ENCODE data around the gene NPFF.

DNA sequence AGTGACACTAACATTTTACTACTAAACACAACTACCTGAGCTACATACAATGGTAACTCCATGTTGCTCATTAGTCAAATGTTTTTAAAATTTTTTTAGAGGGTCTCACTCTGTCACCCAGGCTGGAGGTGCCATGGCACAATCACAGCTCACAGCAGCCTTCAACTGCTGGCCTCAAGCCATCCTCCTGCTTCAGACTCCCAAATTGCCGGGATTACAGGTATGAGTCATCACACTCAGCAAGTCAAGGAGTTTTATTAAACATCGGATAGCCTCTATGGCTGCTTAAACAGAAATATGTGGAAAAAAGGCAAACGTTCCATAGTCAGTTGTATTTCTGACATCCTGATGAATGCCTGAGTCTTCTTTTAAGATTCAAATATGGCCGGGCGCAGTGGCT lies 11.1 kb upstream of the NPFF start:
- TF ChIP-seq, protein P1, sequence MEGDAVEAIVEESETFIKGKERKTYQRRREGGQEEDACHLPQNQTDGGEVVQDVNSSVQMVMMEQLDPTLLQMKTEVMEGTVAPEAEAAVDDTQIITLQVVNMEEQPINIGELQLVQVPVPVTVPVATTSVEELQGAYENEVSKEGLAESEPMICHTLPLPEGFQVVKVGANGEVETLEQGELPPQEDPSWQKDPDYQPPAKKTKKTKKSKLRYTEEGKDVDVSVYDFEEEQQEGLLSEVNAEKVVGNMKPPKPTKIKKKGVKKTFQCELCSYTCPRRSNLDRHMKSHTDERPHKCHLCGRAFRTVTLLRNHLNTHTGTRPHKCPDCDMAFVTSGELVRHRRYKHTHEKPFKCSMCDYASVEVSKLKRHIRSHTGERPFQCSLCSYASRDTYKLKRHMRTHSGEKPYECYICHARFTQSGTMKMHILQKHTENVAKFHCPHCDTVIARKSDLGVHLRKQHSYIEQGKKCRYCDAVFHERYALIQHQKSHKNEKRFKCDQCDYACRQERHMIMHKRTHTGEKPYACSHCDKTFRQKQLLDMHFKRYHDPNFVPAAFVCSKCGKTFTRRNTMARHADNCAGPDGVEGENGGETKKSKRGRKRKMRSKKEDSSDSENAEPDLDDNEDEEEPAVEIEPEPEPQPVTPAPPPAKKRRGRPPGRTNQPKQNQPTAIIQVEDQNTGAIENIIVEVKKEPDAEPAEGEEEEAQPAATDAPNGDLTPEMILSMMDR (IDR thresholded peaks at IDR 0.05), result no peak
- TF ChIP-seq POLR2A (IDR thresholded peaks at IDR 0.05) (no peak), POLR2AphosphoS5 (IDR thresholded peaks at IDR 0.05) (no peak), EP300 (IDR thresholded peaks at IDR 0.05) (no peak)

Measured in upper lobe of left lung (tissue), 4 donors.